Lower lobe of right lung (tissue), 2 donors: ENCODE measurements around the gene FAM187B. TPM values are rescaled to one million over a fixed set of nuclear protein-coding genes. Genes with fewer than 3 reads are reported as not detected.

Source experiments
- ATAC-seq, 2 donors: fragments of 200-7000 bp; cut with Tn5 transposase; one replicate each; pipeline ENCODE4 v1.9.1; 2020 to 2022; ENCODE audit warnings: mild to moderate bottlenecking in 2 of 2, moderate library complexity in 2 of 2
- DNase-seq: peaks from one replicate; pipeline ENCODE4 v3.0.0-alpha.2; 2020
- H3K27ac ChIP-seq: fragments of 200-600 bp; one replicate; pipeline ENCODE4 v1.8.0; 2022
- H3K27me3 ChIP-seq: fragments of 200-600 bp; one replicate; pipeline ENCODE4 v1.8.0; 2022; ENCODE audit warnings: low read depth
- H3K36me3 ChIP-seq: fragments of 200-600 bp; one replicate; pipeline ENCODE4 v1.8.0; 2022; ENCODE audit warnings: mild to moderate bottlenecking
- H3K4me1 ChIP-seq: fragments of 200-600 bp; one replicate; pipeline ENCODE4 v1.8.0; 2022
- H3K4me3 ChIP-seq: fragments of 200-600 bp; one replicate; pipeline ENCODE4 v1.8.0; 2022; ENCODE audit warnings: mild to moderate bottlenecking
- H3K9me3 ChIP-seq: fragments of 200-600 bp; one replicate; pipeline ENCODE4 v1.8.0; 2022
- CTCF ChIP-seq: fragments of 200-600 bp; IDR thresholded peaks from one replicate; pipeline ENCODE4 v1.8.0; 2022; ENCODE audit warnings: antibody characterized with exemption, mild to moderate bottlenecking
- intact Hi-C: fragments of 100-400 bp; cut with DNase I; formaldehyde crosslinking; loops from one replicate; pipeline ENCODE4 v1.11.0; 2022
- total RNA-seq: library from RNA; stranded (reverse); fragmentation: NEBNext Ultra II Directional; extraction: Animal tissue kit (Norgen Biotek cat#: 25700); gene quantifications from one replicate; pipeline ENCODE4 v1.2.1, GENCODE V29; 2021
- donor health status: DM: no; HTN: yes; CAD: no; lungs with severe emphysema.

FAM187B gene
- total RNA-seq, 1 donor from 2014 or later = 0.41 TPM

DNA sequence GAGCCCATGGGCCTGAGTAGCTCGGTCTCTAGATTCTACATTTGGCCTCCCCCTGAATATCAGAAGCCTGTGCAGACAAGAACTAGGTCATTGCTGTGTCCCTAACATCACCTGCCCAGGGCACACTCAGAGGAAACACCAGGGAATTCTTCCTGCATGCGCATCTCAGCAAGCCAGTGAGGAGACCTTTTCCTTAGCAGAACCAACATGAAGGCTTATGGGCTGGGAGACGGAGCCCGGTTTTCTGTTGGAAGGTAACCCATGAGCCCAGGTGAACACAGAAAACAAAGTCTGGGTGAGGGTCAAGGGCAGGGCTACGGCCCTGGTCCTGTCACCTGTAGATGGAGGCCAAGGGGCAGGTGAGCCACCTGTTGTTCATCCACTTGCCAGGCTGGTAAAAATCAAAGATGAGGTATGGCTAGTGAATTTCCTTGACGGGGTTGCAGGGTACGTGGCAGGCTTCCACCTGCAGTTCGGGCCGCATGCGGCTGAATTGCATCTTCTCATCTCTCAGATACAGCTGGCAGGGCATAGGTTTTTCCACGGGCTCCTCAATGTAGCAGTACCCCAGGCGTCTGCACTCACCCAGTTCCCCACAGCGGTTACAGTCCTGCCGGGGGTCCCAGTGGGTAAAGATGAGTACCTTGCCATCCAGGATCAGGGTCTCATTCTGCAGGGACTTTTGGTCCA, 3.6 kb upstream of the FAM187B start:
- no peaks in the 10 kb centered on the region for H3K9me3 ChIP-seq
- ATAC-seq (no peak), DNase-seq (no peak)
- H3K36me3 ChIP-seq = no peaks in the 10 kb centered on the region
- no peaks in the 10 kb centered on the region for H3K27me3 ChIP-seq
- no peak for TF ChIP-seq CTCF
- H3K27ac ChIP-seq = no peak overlapping the region
- H3K4me1 ChIP-seq = no peaks in the 10 kb centered on the region
- H3K4me3 ChIP-seq = no peak overlapping the region
- intact Hi-C loops = no loop called here

- H3K4me3 ChIP-seq = no peak overlapping the region
- ATAC-seq (no peak), DNase-seq (no peak)
- no peak overlapping the region for H3K27ac ChIP-seq
- no peak for TF ChIP-seq CTCF
- H3K27me3 ChIP-seq = no peaks in the 10 kb centered on the region
- H3K36me3 ChIP-seq = no peaks in the 10 kb centered on the region
- peaks cover 12% of the 10 kb centered on the region for H3K4me1 ChIP-seq
- H3K9me3 ChIP-seq = no peaks in the 10 kb centered on the region
- intact Hi-C loops = no loop called here
Observed at GRCh38 chr19:35229601-35230000, 1.1 kb upstream of the FAM187B start.

DNA sequence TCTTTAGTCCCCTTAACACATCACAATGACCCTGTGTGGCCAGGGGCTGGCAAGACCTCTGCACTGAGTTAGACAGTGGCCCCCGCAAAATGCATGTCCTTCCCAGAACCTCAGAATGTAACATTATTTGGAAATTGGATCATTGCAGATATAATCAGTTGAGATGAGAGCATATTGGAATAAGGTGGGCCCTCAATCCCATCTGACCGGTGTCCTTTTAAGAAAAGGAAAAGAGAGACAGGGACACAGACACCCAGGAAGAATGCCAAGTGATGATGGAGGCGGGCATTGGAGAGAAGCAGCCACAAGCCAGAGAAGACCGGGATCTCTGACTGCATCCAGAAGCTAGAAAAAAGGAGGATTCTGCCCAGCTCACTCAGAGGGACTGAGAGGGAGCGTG, 1.8 kb downstream of the FAM187B start:
- TF ChIP-seq CTCF = no peak
- ATAC-seq (no peak), DNase-seq (no peak)
- H3K9me3 ChIP-seq = no peaks in the 10 kb centered on the region
- no peaks in the 10 kb centered on the region for H3K27me3 ChIP-seq
- intact Hi-C loops = no loop called here
- no peak overlapping the region for H3K27ac ChIP-seq
- peaks cover 20% of the 10 kb centered on the region for H3K4me1 ChIP-seq
- no peak overlapping the region for H3K4me3 ChIP-seq
- no peaks in the 10 kb centered on the region for H3K36me3 ChIP-seq

DNA sequence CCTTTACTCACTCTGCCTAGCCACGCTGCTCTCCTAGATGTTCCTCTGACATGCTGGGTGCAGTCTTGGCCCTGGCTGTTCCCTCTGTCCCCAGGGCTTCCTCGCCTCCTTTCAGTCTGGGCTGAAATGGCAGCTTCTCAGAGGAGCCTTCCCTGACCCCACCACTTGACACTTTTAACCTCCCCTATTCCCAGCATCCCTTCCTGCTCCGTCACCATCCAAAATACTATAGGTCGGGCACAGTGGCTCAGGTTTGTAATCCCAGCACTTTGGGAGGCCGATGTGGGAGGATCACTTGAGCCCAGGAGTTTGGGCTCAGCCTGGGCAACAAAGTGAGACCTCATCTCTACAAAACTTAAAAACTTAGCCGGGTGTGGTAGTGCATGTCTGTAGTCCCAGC, 2.6 kb downstream of the FAM187B start:
- Histone ChIP-seq H3K27ac (no peak overlapping the region), H3K27me3 (no peaks in the 10 kb centered on the region), H3K4me3 (no peak overlapping the region), H3K9me3 (no peaks in the 10 kb centered on the region), H3K4me1 (peaks cover 20% of the 10 kb centered on the region), H3K36me3 (no peaks in the 10 kb centered on the region)
- ATAC-seq = no peak
- intact Hi-C loops = no loop called here
- no peak for TF ChIP-seq CTCF
- DNase-seq = no peak

GRCh38 chr19:35224681-35225571, 3.6 kb downstream of the FAM187B start:
- Histone ChIP-seq H3K4me1 (peaks cover 25% of the 10 kb centered on the region), H3K9me3 (no peaks in the 10 kb centered on the region), H3K4me3 (no peak overlapping the region), H3K27ac (no peak overlapping the region), H3K27me3 (no peaks in the 10 kb centered on the region), H3K36me3 (no peaks in the 10 kb centered on the region)
- intact Hi-C loops = no loop called here
- TF ChIP-seq CTCF = no peak
- ATAC-seq (peak; percentile 76 to 81), DNase-seq (peak; percentile 60)
